Epithelial cell of esophagus (primary cell): ENCODE results near the gene IPO5.
"Not testable (repeated sequence)": the region's sequence is repeated elsewhere in the genome, so short reads cannot be mapped to it uniquely, and the experiment has no call there.

Source experiments
- DNase-seq: peaks from one replicate; pipeline ENCODE4 v3.0.0; 2010; ENCODE audit warnings: low read depth
- H3K4me3 ChIP-seq: 2 replicates; pipeline ENCODE4 v1.5.1; 2011; ENCODE audit warnings: mild to moderate bottlenecking, low read length, control low read depth
- CTCF ChIP-seq: IDR thresholded peaks from 2 replicates; pipeline ENCODE4 v1.5.1; 2011; ENCODE audit warnings: low read depth, mild to moderate bottlenecking, low read length, control low read depth, inconsistent platforms; ENCODE audit not compliant: insufficient read depth; ENCODE audit errors: missing control alignments

The IPO5 gene

GRCh38 chr13:98025480-98026025 lies 72.1 kb downstream of the IPO5 start:
- TF ChIP-seq CTCF, result no peak
- H3K4me3 ChIP-seq, result no peak overlapping the region
- no peak for DNase-seq

- no peak for DNase-seq
- H3K4me3 ChIP-seq, result no peak overlapping the region
- TF ChIP-seq CTCF, result no peak
Observed at GRCh38 chr13:98026457-98026857, 73.0 kb downstream of the IPO5 start.

- no peak for TF ChIP-seq CTCF
Observed at GRCh38 chr13:98032168-98032567, 78.7 kb downstream of the IPO5 start.

GRCh38 chr13:98033277-98034247 lies 80.1 kb downstream of the IPO5 start:
- H3K4me3 ChIP-seq, result no peak overlapping the region
- peak; percentile 36 for TF ChIP-seq CTCF
- DNase-seq, result peak; percentile 50

More at GRCh38 chr13:98032168-98032567, 78.7 kb downstream of the IPO5 start:
- DNase-seq, result no peak
- H3K4me3 ChIP-seq, result no peak overlapping the region

- no peak for DNase-seq
- no peak overlapping the region for H3K4me3 ChIP-seq
- TF ChIP-seq CTCF, result no peak
Observed at GRCh38 chr13:98035373-98035772, 81.9 kb downstream of the IPO5 start.

- H3K4me3 ChIP-seq, DNase-seq: not testable (repeated sequence)
Observed at GRCh38 chr13:98036564-98037302, 83.3 kb downstream of the IPO5 start.

GRCh38 chr13:98039261-98039660 lies 85.8 kb downstream of the IPO5 start:
- no peak for DNase-seq
- no peak for TF ChIP-seq CTCF
- no peak overlapping the region for H3K4me3 ChIP-seq
